GM19099 (cell line): ENCODE measurements around the gene LLGL2.

Source experiments
- POLR2A ChIP-seq: IDR thresholded peaks from 3 replicates; pipeline ENCODE4 v1.6.1; 2011; ENCODE audit warnings: low read depth; ENCODE audit not compliant: insufficient read length; ENCODE audit errors: extremely low read depth

LLGL2 gene

GRCh38 chr17:75509528-75510258 lies 15.8 kb upstream of the LLGL2 start:
- TF ChIP-seq POLR2A = no peak

DNA sequence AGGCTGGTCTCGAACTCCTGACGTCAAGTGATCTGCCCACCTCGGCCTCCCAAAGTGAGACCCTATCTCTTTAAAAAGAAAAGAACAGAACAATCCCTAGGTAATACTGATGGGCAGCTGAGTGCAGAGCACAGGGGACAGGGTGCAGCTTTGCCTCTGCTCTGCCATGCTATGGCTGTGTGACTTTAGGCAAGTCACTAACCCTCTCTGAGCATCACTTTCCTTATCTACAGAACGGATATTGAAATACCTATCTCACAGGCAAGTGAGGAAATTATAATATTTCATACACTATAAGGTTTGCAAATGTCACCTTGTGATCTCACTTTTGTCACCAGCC lies 14.3 kb upstream of the LLGL2 start:
- no peak for TF ChIP-seq POLR2A

DNA sequence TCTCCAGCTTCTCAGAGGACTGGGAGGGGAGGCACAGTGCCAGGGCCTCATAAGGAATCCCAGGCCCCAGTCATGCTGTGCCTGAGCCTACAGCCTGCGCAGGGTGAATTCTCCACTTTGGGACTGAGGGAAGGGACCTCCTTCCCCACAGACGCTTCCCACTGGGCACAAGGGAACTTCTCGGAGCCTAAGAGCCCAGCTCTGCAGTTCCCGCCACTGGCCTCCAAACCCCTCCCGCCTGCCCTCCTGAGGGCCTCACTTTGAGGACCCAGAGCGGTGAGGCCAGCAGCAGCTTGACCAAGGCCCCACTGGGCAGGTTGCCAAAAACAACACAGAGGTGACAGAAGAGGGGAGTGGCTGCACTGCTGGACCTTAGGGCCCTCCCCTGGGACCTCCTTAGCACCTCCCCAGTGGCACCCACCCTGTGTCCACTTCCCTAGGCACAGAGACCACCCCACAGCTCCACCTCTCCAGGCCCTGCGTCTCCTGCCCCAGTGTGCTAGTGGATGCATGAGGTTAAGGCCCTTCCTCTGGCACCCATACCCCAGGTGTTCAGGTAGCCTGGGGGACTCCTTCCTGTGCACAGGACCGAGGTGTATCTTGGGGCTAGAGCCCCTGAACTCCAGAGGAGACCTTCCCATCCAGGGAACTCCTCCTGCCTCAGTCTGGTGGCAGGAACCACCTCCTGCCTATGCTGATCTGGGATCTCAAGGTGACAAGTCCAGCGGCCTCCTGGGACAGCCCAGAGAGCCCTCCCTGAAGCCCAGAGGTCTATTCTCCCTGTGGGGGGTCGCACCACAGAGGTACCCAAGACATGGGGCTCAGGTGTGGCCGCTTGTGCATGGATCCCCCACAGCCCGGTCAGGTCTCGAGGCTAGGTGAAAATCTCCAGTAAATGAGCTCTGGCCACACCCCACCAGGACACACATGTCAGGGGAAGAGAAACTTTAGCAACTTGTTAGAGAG lies 13.6 kb upstream of the LLGL2 start:
- no peak for TF ChIP-seq POLR2A

GRCh38 chr17:75512926-75513640 lies 12.4 kb upstream of the LLGL2 start:
- TF ChIP-seq POLR2A = no peak

DNA sequence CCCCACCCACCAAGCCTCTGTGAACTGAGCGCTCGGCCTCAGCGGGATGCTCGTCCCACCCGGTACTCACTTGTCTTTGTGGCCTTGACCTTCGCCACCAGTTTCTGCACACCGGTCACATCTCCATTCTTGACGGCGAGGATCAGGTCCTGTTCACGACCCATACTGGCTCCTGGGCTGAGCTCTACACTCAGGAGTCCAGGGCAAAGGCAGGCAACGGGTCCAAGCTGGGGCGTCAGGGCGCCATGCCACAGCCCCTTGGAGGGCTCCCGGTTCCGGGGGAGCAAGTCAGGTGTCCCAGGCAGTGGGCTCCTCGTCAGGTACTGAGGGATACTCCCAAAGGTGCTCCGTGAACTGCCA lies 11.9 kb upstream of the LLGL2 start:
- TF ChIP-seq POLR2A = no peak

DNA sequence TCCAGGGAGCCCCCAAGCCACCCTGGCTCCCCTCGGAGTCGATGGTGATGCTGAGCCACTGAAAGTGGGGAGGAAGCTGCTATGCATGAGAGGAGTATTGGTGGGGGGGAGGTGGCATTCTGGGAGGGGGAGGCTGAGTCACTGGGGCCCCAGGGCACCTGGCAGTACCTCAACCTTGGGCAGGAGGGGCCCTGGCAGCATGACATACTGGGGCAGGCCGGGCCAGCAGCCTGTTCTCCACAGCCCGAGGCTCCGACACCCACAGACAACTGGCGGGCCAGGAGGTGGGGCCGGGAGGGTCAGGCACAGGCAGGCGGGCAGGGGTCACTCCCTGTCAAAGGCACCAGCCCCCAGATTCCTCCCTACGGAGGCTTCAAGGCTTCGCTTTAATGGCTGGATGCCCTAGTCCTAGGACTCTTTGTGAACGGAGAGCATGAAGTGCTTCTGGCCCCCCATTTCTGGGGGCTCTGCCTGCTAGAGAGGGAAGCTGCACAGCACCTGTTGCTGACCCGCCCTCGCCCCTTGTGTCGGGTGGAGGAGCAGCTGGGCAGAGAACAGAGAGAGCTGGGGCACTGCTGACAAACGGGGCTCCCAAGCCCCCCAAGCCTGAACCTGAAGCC lies 11.1 kb upstream of the LLGL2 start:
- no peak for TF ChIP-seq POLR2A

GRCh38 chr17:75514919-75515495 lies 10.5 kb upstream of the LLGL2 start:
- TF ChIP-seq POLR2A = no peak

GRCh38 chr17:75515496-75516254 lies 9.8 kb upstream of the LLGL2 start, which contains the start of gene CASKIN2:
CASKIN2 (minus strand) TSS chr17:75515537; CDS start chr17:75513804, 1,733 bp downstream.
- no peak for TF ChIP-seq POLR2A

- TF ChIP-seq POLR2A = peak; percentile 58
These were observed 9.3 kb upstream of the LLGL2 start, which contains the start of gene TSEN54 for GRCh38 chr17:75516255-75516618. TSEN54 (plus strand) TSS chr17:75516528; CDS start chr17:75516561, 33 bp downstream.

DNA sequence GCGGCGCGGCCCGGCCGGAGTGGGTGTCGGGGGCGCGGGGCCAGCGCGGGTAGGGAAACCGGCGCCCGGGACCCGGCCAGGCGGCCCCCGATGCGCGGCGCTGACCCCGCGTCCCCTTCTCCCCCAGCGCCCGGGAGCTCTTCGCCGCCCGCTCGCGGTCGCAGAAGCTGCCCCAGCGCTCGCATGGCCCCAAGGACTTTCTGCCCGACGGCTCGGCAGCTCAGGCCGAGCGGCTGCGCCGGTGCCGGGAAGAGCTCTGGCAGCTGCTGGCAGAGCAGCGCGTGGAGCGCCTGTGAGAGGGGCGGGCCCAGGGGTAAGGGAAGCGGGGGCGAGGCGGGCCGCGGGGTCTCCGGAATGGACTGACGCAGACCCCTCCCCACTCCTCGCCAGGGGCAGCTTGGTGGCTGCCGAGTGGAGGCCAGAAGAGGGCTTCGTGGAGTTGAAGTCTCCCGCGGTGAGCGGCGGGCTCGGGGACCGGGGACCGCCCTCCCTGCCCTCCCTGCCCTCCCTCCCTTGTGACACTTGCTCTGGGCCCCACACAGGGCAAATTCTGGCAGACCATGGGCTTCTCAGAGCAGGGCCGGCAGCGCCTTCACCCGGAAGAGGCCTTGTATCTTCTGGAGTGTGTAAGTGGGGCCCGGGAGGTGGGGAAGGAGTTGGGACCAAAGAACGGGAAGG lies 8.7 kb upstream of the LLGL2 start:
- no peak for TF ChIP-seq POLR2A

- TF ChIP-seq POLR2A = no peak
These were observed 8.1 kb upstream of the LLGL2 start for GRCh38 chr17:75517297-75517865.

DNA sequence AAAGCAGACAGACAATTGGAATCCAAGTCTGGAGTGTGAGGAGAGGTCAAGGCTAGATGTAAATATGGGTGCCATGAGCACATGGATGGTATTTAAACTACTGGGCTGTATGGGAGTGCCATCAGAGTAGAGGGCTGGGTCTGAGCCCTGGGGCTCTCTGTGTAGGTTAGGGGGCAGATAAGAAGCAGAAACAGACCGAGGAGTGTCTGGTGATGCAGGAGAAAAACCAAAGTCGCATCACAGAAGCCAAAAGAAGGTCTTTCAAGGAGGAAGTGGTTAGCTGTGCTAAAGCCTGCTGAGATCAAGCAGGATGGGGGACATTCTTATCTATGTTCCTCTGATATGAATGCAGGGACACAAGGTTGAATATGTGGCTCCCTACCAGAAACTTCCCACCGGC lies 7.3 kb upstream of the LLGL2 start:
- TF ChIP-seq POLR2A = no peak

DNA sequence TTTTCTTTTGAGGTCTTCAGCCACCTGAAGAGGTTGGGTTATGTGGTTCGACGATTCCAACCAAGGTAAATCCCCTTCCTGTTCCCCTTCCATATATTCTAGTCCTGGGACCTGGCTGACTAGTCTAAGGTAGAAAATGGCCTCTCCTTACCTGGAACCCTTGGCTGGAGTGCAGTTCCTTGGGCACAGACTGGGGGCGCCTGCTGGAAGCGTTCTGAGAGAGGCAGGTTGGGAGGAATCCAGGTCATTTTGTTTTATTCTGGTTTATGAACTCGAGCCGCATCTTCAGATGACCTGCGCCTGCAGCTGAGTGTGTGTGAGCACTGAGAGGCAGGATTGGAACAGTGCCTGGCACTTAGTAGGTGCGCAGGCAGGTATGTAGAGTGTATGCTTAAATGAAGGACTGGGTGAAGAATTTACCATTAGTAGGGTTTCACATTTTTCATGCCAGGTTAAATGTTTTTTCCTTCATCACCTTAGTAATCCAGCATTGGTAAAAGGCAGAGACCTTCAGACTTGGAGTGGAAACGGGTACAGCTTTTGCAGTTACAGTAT lies 6.4 kb upstream of the LLGL2 start:
- TF ChIP-seq POLR2A = no peak

- TF ChIP-seq POLR2A = no peak
These were observed 4.2 kb upstream of the LLGL2 start for GRCh38 chr17:75521290-75521689.
